ENCODE measurements around the gene SLC35F1. TPM values are rescaled to one million over a fixed set of nuclear protein-coding genes. Genes with fewer than 3 reads are reported as not detected.

Gene SLC35F1
- total RNA-seq, 1 donor from 2014 or later, result 22.4 TPM

GRCh38 chr6:118327237-118327636 lies 420.2 kb downstream of the SLC35F1 start:
- peaks cover 2% of the 10 kb centered on the region for H3K9me3 Mint-ChIP-seq (ENCODE audit: unreplicated experiment)
- H3K4me1 Mint-ChIP-seq (ENCODE audit: low read depth, unreplicated experiment), result no peaks in the 10 kb centered on the region
- TF ChIP-seq CTCF (IDR thresholded peaks at IDR 0.05; ENCODE audit: partially characterized antibody, unreplicated experiment), result no peak
- no peak overlapping the region for H3K4me3 Mint-ChIP-seq (ENCODE audit: unreplicated experiment)
- DNase-seq, result no peak
- H3K27ac Mint-ChIP-seq (ENCODE audit: unreplicated experiment), result no peak overlapping the region
- H3K27me3 Mint-ChIP-seq (ENCODE audit: unreplicated experiment), result peaks cover 4% of the 10 kb centered on the region
- H3K36me3 Mint-ChIP-seq (ENCODE audit: unreplicated experiment), result no peaks in the 10 kb centered on the region

GRCh38 chr6:118333772-118334171 lies 426.7 kb downstream of the SLC35F1 start:
- H3K27ac Mint-ChIP-seq (ENCODE audit: unreplicated experiment), result no peak overlapping the region
- DNase-seq, result no peak
- no peaks in the 10 kb centered on the region for H3K9me3 Mint-ChIP-seq (ENCODE audit: unreplicated experiment)
- no peaks in the 10 kb centered on the region for H3K36me3 Mint-ChIP-seq (ENCODE audit: unreplicated experiment)
- TF ChIP-seq CTCF (IDR thresholded peaks at IDR 0.05; ENCODE audit: partially characterized antibody, unreplicated experiment), result no peak
- H3K4me1 Mint-ChIP-seq (ENCODE audit: low read depth, unreplicated experiment), result no peaks in the 10 kb centered on the region
- peaks cover 2% of the 10 kb centered on the region for H3K27me3 Mint-ChIP-seq (ENCODE audit: unreplicated experiment)
- H3K4me3 Mint-ChIP-seq (ENCODE audit: unreplicated experiment), result no peak overlapping the region

- Mint-ChIP-seq H3K27me3 (ENCODE audit: unreplicated experiment) (peaks cover 2% of the 10 kb centered on the region), H3K4me3 (ENCODE audit: unreplicated experiment) (no peak overlapping the region)
These were observed 427.6 kb downstream of the SLC35F1 start for GRCh38 chr6:118334634-118335033.

GRCh38 chr6:118335325-118335816 lies 428.3 kb downstream of the SLC35F1 start:
- H3K27me3 Mint-ChIP-seq (ENCODE audit: unreplicated experiment), result peaks cover 2% of the 10 kb centered on the region
- H3K27ac Mint-ChIP-seq (ENCODE audit: unreplicated experiment), result no peak overlapping the region
- H3K36me3 Mint-ChIP-seq (ENCODE audit: unreplicated experiment), result no peaks in the 10 kb centered on the region
- no peak for DNase-seq
- no peaks in the 10 kb centered on the region for H3K4me1 Mint-ChIP-seq (ENCODE audit: low read depth, unreplicated experiment)
- no peaks in the 10 kb centered on the region for H3K9me3 Mint-ChIP-seq (ENCODE audit: unreplicated experiment)
- H3K4me3 Mint-ChIP-seq (ENCODE audit: unreplicated experiment), result no peak overlapping the region
- TF ChIP-seq CTCF (IDR thresholded peaks at IDR 0.05; ENCODE audit: partially characterized antibody, unreplicated experiment), result no peak

More at GRCh38 chr6:118334634-118335033, 427.6 kb downstream of the SLC35F1 start:
- no peak overlapping the region for H3K27ac Mint-ChIP-seq (ENCODE audit: unreplicated experiment)
- H3K36me3 Mint-ChIP-seq (ENCODE audit: unreplicated experiment), result no peaks in the 10 kb centered on the region
- TF ChIP-seq CTCF (IDR thresholded peaks at IDR 0.05; ENCODE audit: partially characterized antibody, unreplicated experiment), result no peak
- H3K9me3 Mint-ChIP-seq (ENCODE audit: unreplicated experiment), result no peaks in the 10 kb centered on the region
- H3K4me1 Mint-ChIP-seq (ENCODE audit: low read depth, unreplicated experiment), result no peaks in the 10 kb centered on the region
- no peak for DNase-seq

GRCh38 chr6:118344014-118344670 lies 437.1 kb downstream of the SLC35F1 start:
- no peak overlapping the region for H3K4me3 Mint-ChIP-seq (ENCODE audit: unreplicated experiment)
- no peaks in the 10 kb centered on the region for H3K36me3 Mint-ChIP-seq (ENCODE audit: unreplicated experiment)
- DNase-seq, result no peak
- H3K27ac Mint-ChIP-seq (ENCODE audit: unreplicated experiment), result no peak overlapping the region
- H3K9me3 Mint-ChIP-seq (ENCODE audit: unreplicated experiment), result peaks cover under 1% of the 10 kb centered on the region
- no peaks in the 10 kb centered on the region for H3K27me3 Mint-ChIP-seq (ENCODE audit: unreplicated experiment)
- no peaks in the 10 kb centered on the region for H3K4me1 Mint-ChIP-seq (ENCODE audit: low read depth, unreplicated experiment)
- no peak for TF ChIP-seq CTCF (IDR thresholded peaks at IDR 0.05; ENCODE audit: partially characterized antibody, unreplicated experiment)

All from glutamatergic neuron (in vitro differentiated cells).